SJSA1 (cell line): Measurements from ENCODE around the gene VLDLR. TPM values are rescaled to one million over a fixed set of nuclear protein-coding genes. Genes with fewer than 3 reads are reported as not detected.

Source experiments
- DNase-seq, 2 experiments: peaks; one replicate each; pipeline ENCODE4 v3.0.0-alpha.2; 2015 to 2020; ENCODE audit warnings: low spot score in 2 of 2, low read depth in 1 of 2
- H3K27ac ChIP-seq: fragments of 250-450 bp; sonication (Bioruptor Pico); 2 replicates; pipeline ENCODE4 v1.5.1; 2020; ENCODE audit warnings: mild to moderate bottlenecking, moderate library complexity
- H3K27me3 ChIP-seq: fragments of 250-450 bp; sonication (Bioruptor Pico); replicated peaks from 2 replicates; pipeline ENCODE4 v1.5.1; 2020; ENCODE audit warnings: mild to moderate bottlenecking, moderate library complexity
- H3K36me3 ChIP-seq: fragments of 250-450 bp; sonication (Bioruptor Pico); 2 replicates; pipeline ENCODE4 v1.5.1; 2020; ENCODE audit warnings: mild to moderate bottlenecking
- H3K4me1 ChIP-seq: fragments of 250-450 bp; sonication (Bioruptor Pico); replicated peaks from 2 replicates; pipeline ENCODE4 v1.6.1; 2021; ENCODE audit warnings: mild to moderate bottlenecking
- H3K4me3 ChIP-seq: fragments of 250-450 bp; sonication (Bioruptor Pico); 2 replicates; pipeline ENCODE4 v1.5.1; 2020; ENCODE audit warnings: mild to moderate bottlenecking
- H3K9me3 ChIP-seq: fragments of 250-450 bp; sonication (Bioruptor Pico); replicated peaks from 2 replicates; pipeline ENCODE4 v1.5.1; 2020; ENCODE audit warnings: mild to moderate bottlenecking
- total RNA-seq: library from RNA; depleted of rRNA; stranded (reverse); fragments of >200 nt; shearing (Covaris generic); gene quantifications from 2 replicates; pipeline ENCODE4 v1.2.3, GENCODE V29; 2014

The VLDLR gene
- total RNA-seq, 1 experiment from 2014 or later = 1.1 TPM

DNA sequence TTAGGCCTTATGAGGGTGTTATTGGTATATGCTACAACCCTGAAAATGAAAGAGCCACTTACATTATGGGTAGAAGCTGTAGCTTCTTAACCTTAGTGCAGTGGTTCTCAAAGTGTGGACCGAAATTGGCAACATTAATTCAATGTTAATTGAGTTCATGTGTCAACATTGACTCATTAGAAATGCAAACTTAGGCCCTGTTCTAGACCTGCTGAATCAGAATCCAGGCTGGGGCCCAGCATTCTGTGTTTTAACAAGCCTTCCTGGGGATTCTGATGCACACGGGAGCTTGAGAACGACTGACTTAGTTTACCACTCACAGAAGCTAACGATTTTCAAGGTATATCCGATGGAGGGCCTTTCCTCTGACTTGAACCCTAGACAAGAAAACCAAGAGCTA lies 7.3 kb downstream of the VLDLR start:
- no peaks in the 10 kb centered on the region for H3K4me1 ChIP-seq
- no peak overlapping the region for H3K27ac ChIP-seq
- no peaks in the 10 kb centered on the region for H3K27me3 ChIP-seq
- no peaks in the 10 kb centered on the region for H3K36me3 ChIP-seq
- H3K4me3 ChIP-seq = no peak overlapping the region
- DNase-seq = no peak
- H3K9me3 ChIP-seq = no peaks in the 10 kb centered on the region

DNA sequence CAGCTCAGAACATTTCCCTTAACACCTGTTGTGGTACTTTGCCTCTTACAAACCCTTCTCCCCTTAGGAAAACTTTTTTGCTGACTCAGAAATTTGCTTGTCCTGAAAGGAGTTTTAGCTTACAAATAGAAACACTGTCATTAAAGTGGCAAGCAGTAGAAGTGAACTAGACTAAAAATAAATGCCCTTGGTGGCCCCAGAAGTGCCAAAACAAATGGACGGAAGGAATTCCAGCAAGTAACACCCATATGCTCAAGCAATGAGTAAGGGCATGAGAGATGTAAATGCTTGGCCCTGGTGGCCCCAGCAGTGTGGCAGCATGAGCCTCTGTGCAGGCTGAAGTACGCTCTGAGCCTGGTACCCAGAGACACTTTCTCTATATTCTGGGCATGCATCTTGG lies 8.6 kb downstream of the VLDLR start:
- Histone ChIP-seq H3K36me3 (no peaks in the 10 kb centered on the region), H3K4me1 (no peaks in the 10 kb centered on the region), H3K4me3 (no peak overlapping the region), H3K27ac (no peak overlapping the region), H3K9me3 (no peaks in the 10 kb centered on the region), H3K27me3 (no peaks in the 10 kb centered on the region)
- DNase-seq = no peak

DNA sequence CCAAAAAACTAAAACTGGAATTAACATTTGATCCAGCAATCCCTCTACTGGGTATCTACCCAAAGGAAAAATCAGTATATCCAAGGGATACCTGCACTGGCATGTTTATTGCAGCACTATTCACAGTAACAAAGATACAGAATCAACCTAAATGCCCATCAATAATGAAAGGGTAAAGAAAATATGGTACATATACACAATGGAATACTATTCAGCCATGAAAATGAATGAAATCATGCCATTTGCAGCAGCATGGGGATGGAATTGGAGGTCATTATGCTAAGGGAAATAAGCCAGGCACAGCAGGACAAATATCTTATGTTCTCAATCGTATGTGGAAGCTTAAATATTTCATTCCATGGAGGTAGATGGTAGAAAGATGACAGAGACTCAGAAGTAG lies 9.7 kb downstream of the VLDLR start:
- H3K9me3 ChIP-seq = no peaks in the 10 kb centered on the region
- no peak overlapping the region for H3K4me3 ChIP-seq
- H3K27ac ChIP-seq = no peak overlapping the region
- H3K36me3 ChIP-seq = no peaks in the 10 kb centered on the region
- DNase-seq = no peak
- H3K4me1 ChIP-seq = no peaks in the 10 kb centered on the region
- H3K27me3 ChIP-seq = no peaks in the 10 kb centered on the region

DNA sequence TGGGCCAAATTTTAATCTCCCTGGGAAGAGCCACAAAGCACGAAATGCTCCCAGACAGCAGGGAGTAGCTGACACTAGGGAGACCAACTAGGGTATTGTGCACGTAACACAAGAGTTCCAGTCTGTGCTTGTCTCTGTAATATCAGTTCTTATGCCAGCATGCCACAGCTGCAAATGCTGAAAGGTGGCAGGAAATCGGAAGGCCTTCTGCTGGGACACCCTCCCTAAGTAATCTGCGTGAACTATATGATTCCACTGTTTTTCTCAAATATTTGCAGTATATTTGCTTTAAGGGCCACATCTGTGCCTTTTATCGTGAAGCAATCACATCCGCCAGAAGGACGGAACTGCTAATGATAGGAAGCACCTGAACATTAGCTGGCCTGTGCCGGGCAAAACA lies 12.6 kb downstream of the VLDLR start:
- H3K36me3 ChIP-seq = no peaks in the 10 kb centered on the region
- H3K27me3 ChIP-seq = no peaks in the 10 kb centered on the region
- H3K27ac ChIP-seq = no peak overlapping the region
- no peak overlapping the region for H3K4me3 ChIP-seq
- no peak for DNase-seq
- no peaks in the 10 kb centered on the region for H3K4me1 ChIP-seq
- H3K9me3 ChIP-seq = no peaks in the 10 kb centered on the region

DNA sequence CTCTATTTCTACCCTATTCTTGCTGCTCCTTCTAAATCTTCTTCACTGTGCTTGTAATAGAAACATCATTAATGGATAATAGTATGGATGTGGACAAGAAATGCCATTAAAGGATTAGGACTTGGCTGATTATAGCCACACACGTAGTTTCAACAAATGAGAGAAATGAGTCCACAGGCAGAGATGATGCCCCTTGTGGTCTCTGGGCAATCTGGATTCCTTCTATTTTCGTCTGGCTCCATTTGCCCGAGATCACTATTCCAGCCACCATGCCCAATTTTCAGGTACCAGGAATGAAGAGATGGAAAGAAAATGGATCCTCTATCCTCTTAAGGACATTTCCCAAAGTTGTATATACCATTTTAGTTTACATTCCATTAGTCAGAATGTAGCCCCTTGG lies 13.2 kb downstream of the VLDLR start:
- Histone ChIP-seq H3K36me3 (no peaks in the 10 kb centered on the region), H3K9me3 (no peaks in the 10 kb centered on the region), H3K4me1 (no peaks in the 10 kb centered on the region), H3K27me3 (no peaks in the 10 kb centered on the region), H3K4me3 (no peak overlapping the region), H3K27ac (no peak overlapping the region)
- no peak for DNase-seq

DNA sequence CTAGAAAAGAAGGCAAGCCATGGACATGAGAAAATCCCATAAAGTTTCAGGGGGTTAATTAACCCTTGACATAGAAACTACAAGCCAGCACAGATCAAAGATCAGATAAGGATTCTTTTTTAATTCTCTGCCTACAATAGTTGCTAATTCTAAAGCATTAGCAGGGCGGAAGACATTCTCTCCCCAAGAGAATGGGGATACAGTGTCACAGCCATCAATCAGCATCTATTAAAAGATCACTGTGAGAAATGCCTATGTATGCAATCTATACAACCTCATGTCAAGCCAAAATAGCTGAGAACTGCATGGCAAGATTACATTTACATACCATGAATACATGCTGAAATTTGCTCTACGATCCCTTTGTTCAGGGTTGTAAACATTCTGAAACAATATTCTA lies 14.3 kb downstream of the VLDLR start:
- H3K27ac ChIP-seq = no peak overlapping the region
- H3K9me3 ChIP-seq = no peaks in the 10 kb centered on the region
- H3K36me3 ChIP-seq = no peaks in the 10 kb centered on the region
- no peaks in the 10 kb centered on the region for H3K27me3 ChIP-seq
- DNase-seq = no peak
- no peak overlapping the region for H3K4me3 ChIP-seq
- no peaks in the 10 kb centered on the region for H3K4me1 ChIP-seq

DNA sequence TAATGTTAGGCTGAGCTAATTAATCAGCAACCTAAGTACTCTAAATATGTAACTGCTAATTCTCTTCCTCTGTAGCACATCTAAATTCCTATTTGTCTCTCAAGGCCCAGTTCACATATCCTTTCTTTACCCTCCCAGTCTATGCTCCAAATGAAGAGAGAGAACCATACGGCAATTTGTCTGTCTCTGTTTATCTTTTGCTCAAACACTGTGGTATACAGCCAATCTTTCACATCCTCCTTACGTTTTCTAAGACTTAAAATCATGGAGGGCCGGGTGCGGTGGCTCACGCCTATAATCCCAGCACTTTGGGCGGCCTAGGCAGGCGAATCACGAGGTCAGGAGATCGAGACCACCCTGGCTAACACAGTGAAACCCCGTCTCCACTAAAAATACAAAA lies 15.8 kb downstream of the VLDLR start:
- Histone ChIP-seq H3K27ac (no peak overlapping the region), H3K9me3 (no peaks in the 10 kb centered on the region), H3K4me1 (no peaks in the 10 kb centered on the region), H3K4me3 (no peak overlapping the region), H3K36me3 (no peaks in the 10 kb centered on the region), H3K27me3 (no peaks in the 10 kb centered on the region)
- DNase-seq = no peak

DNA sequence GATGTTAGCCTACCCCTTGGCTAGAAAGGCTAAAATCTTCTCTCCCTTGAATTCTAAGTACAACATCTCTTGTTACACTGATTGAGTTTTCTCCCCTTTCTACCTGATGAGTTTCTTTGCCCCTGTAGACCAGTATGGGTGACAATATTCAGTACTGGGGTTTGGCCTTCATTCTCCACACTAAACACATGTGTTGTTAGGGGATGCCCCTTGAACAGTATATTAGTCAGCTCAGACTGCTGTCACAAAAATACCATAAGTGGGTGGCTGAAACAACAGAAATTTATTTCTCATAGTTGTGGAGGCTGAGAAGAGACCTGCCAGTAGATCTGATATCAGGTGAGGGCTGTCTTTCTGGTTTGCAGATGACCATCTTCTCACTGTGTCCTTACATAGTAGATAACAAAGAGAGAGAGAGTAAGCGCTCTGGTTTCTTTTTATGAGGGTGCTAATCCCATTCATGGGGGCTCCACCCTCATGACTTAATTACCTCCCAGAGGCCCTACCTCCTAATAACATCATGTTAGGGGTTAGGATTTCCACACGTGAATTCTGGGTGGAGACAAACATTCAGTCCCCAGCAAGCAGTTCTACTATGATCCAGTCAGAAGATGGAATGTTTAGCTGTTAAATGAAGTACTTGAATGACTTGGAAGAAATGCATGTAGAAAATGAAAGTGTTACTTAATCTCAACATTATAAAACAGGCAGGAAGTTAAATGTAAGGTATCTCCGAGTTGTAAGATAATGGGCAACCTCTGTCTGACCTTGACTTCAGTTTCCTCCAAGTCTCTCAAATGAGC lies 17.5 kb downstream of the VLDLR start:
- DNase-seq = no peak
- Histone ChIP-seq H3K27me3 (no peaks in the 10 kb centered on the region), H3K27ac (no peak overlapping the region), H3K4me1 (no peaks in the 10 kb centered on the region), H3K9me3 (no peaks in the 10 kb centered on the region), H3K36me3 (no peaks in the 10 kb centered on the region), H3K4me3 (no peak overlapping the region)

DNA sequence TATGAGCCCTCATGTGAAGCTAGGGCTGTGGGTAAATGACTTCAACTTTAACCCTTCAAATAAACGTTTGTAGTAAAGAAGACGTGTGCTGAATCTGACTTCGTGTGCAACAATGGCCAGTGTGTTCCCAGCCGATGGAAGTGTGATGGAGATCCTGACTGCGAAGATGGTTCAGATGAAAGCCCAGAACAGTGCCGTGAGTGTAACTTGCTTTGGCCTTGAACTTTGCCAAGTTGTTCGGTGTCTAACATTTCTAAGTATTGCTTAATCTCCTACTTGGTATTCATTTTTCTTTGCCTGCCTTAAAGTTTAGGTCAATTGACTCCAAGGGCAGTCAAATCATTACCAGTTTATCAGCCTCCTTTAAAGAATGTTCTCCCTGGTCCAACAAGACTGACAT lies 18.2 kb downstream of the VLDLR start:
- Histone ChIP-seq H3K27me3 (no peaks in the 10 kb centered on the region), H3K4me1 (no peaks in the 10 kb centered on the region), H3K27ac (no peak overlapping the region), H3K9me3 (no peaks in the 10 kb centered on the region), H3K4me3 (no peak overlapping the region), H3K36me3 (no peaks in the 10 kb centered on the region)
- DNase-seq = no peak

DNA sequence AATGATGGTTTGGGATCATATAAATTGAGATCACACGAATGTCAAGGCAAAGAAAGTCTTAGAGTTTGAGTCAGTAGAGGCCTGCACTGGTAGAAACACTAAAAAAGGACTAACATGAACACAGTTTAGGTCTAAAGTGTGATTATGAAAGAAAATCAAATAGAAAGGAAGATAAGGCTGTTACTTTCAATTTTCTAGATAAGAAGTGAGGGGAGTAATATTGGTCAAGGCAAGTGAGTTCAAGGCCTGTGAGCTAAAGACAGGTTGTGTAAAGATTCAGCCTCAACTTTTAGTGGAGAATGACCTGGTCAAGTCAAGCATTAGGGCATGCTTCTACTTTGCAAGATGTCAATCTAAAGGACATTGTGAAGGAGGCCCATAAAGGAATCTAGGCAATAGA lies 19.0 kb downstream of the VLDLR start:
- no peaks in the 10 kb centered on the region for H3K4me1 ChIP-seq
- no peaks in the 10 kb centered on the region for H3K9me3 ChIP-seq
- no peak overlapping the region for H3K4me3 ChIP-seq
- no peaks in the 10 kb centered on the region for H3K27me3 ChIP-seq
- no peak overlapping the region for H3K27ac ChIP-seq
- no peaks in the 10 kb centered on the region for H3K36me3 ChIP-seq
- DNase-seq = no peak

DNA sequence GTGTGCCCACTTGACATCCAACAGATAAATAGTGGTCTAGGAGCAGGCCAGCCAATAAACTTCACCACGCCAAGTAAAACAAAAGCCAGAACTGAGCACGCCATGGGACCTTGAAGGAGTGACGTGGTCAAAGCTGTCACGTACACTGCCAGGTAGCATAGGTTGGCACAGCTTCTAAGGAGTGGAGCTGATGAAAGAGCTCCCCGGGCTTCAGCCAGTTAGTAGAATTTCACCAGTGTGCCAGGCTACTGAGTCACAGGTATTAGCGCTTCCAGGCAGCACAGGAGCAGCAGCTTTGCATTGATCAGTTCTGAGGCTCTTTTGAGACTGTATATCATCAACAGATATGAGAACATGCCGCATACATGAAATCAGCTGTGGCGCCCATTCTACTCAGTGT lies 19.4 kb downstream of the VLDLR start:
- H3K9me3 ChIP-seq = no peaks in the 10 kb centered on the region
- no peaks in the 10 kb centered on the region for H3K27me3 ChIP-seq
- no peaks in the 10 kb centered on the region for H3K4me1 ChIP-seq
- no peak overlapping the region for H3K4me3 ChIP-seq
- H3K36me3 ChIP-seq = no peaks in the 10 kb centered on the region
- H3K27ac ChIP-seq = no peak overlapping the region
- no peak for DNase-seq

DNA sequence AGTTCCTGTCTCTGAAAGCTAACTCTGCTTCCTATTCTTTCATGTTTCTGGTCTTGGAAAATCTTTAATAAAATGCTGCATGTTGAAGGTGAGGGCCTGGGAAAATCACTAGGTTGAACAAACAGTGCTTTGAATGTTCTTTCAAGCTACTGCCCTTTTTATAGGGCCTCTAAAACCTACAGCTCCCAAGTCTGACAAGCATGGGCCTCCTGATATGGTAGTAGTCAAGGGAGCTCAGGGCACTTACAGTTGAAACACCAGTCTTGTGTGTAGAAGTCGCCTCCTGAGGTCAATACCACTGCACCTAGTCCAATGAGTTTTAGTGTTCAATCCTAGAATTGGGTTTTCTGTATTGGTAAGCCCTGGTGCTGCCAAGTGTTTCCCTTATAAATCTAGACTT lies 20.5 kb downstream of the VLDLR start:
- Histone ChIP-seq H3K9me3 (no peaks in the 10 kb centered on the region), H3K4me1 (no peaks in the 10 kb centered on the region), H3K4me3 (no peak overlapping the region), H3K27me3 (no peaks in the 10 kb centered on the region), H3K36me3 (no peaks in the 10 kb centered on the region), H3K27ac (no peak overlapping the region)
- DNase-seq = no peak

DNA sequence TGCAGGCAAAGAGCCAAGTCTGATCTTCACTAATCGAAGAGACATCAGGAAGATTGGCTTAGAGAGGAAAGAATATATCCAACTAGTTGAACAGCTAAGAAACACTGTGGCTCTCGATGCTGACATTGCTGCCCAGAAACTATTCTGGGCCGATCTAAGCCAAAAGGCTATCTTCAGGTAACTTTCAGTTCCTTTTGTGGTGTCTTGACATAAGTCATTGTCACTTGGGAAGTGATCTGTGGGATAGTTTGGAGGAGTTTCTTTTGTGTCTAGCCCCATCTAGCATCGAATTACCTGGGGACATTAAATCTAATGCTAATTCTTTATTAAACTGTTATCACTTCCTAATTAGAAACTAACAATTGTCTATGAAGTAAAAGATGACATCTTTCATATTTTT lies 24.0 kb downstream of the VLDLR start:
- DNase-seq = no peak
- H3K36me3 ChIP-seq = no peaks in the 10 kb centered on the region

DNA sequence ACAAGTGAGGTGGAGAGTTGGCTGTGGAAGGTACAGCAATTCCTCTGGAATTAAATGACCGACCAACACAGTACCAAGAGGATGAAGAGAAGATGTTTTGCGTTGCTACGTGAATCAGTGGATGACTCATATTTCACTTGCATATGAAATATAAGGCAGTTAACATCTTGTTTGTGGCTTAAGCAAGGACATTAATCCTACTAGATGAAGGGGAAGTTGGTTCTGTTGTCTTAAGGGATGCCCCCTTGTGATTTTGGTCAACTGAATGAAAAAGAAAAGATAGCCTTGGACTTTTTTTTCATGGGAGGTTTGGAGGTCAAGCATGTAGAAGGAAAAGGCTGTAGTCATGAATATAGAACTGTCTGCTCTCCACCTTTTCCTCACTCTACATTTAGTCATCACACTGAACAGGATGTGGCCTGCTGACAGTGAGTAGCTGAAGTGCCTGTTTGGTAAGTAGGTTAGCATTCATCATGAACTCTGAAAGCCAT lies 33.9 kb downstream of the VLDLR start:
- Histone ChIP-seq H3K27ac (peak overlapping the region; percentile 86), H3K4me3 (no peak overlapping the region)

More for the DNA sequence above, 24.0 kb downstream of the VLDLR start:
- H3K27me3 ChIP-seq = no peaks in the 10 kb centered on the region
- H3K27ac ChIP-seq = no peak overlapping the region
- no peak overlapping the region for H3K4me3 ChIP-seq
- no peaks in the 10 kb centered on the region for H3K9me3 ChIP-seq
- H3K4me1 ChIP-seq = no peaks in the 10 kb centered on the region

DNA sequence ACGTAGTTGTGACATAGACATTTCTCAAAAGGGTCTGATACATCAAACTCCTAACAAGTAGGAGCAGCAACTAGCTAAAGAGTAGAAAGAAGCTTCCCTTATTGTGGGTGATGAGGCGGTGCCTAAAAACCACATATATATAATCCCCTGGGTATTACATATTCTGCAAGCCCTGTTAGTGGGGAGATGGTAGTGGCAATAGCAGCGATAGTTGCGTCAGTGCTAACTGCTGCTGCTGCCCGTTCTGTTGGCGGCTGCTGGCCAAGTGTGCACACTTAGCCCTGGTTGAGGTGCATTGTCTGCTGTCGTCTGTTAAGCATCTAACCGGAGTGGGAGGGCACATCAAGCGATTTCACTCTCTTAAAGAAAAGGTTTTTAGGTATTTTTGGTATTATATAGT lies 35.8 kb downstream of the VLDLR start:
- Histone ChIP-seq H3K9me3 (no peaks in the 10 kb centered on the region), H3K27ac (no peak overlapping the region), H3K36me3 (no peaks in the 10 kb centered on the region), H3K4me1 (peaks cover 8% of the 10 kb centered on the region; the same call in 1 of the 2 replicates), H3K27me3 (no peaks in the 10 kb centered on the region), H3K4me3 (no peak overlapping the region)
- no peak for DNase-seq

More for the DNA sequence above, 33.9 kb downstream of the VLDLR start:
- Histone ChIP-seq H3K4me1 (peaks cover 8% of the 10 kb centered on the region; the same call in 1 of the 2 replicates), H3K36me3 (no peaks in the 10 kb centered on the region), H3K27me3 (no peaks in the 10 kb centered on the region), H3K9me3 (no peaks in the 10 kb centered on the region)
- peak; percentile 36 to 49 for DNase-seq
